HEK293 (cell line): Measurements from ENCODE around the gene ZNF709.

Source experiments
- CTCF ChIA-PET: fragments of 350-600 bp; formaldehyde crosslinking; extraction: SDS; loops from one replicate; lab custom pipeline; 2021; ENCODE audit warnings: antibody characterized with exemption; lab: Yijun Ruan, JAX
- POLR2A ChIA-PET: fragments of 300-600 bp; formaldehyde crosslinking; extraction: SDS; loops from one replicate; lab custom pipeline; 2020; ENCODE audit warnings: antibody characterized with exemption, inconsistent platforms; lab: Yijun Ruan, JAX
- H3K27ac ChIP-seq: fragments of 200-500 bp; sonication (Bioruptor generic); 2 replicates; pipeline ENCODE4 v1.5.1; 2014; ENCODE audit warnings: low read depth, low read length, control low read depth, inconsistent platforms; ENCODE audit errors: extremely low read depth
- H3K36me3 ChIP-seq, 2 experiments: fragments of 200-500 bp in 1 of 2; sonication (Bioruptor generic) in 1 of 2; 1 replicate in 1 of 2; 2 replicates in 1 of 2; pipeline ENCODE4 v1.5.1; 2014 to 2017; ENCODE audit warnings: inconsistent platforms in 2 of 2, low read length in 2 of 2; ENCODE audit not compliant: control insufficient read depth in 2 of 2, insufficient read depth in 1 of 2
- H3K4me1 ChIP-seq: fragments of 200-500 bp; sonication (Bioruptor generic); 2 replicates; pipeline ENCODE4 v1.5.1; 2014; ENCODE audit warnings: mild to moderate bottlenecking, low read length, inconsistent platforms; ENCODE audit not compliant: control insufficient read depth, insufficient read depth
- H3K4me3 ChIP-seq: 2 replicates; pipeline ENCODE4 v1.5.1; 2011; ENCODE audit warnings: low read depth, mild to moderate bottlenecking, control low read depth, low read length, moderate library complexity
- H3K9me3 ChIP-seq: fragments of 200-500 bp; sonication (Bioruptor generic); 2 replicates; pipeline ENCODE4 v1.5.1; 2014; ENCODE audit warnings: low read depth, low read length, inconsistent platforms; ENCODE audit not compliant: control insufficient read depth, insufficient read depth
- BCL6B ChIP-seq: fragments of 450-650 bp; formaldehyde crosslinking; IDR thresholded peaks from 2 replicates; pipeline ENCODE4 v1.5.1; 2017; ENCODE audit warnings: missing biosample characterization, missing genetic modification characterization
- MYNN ChIP-seq: fragments of 450-650 bp; formaldehyde crosslinking; IDR thresholded peaks from 2 replicates; pipeline ENCODE4 v1.5.1; 2016; ENCODE audit warnings: missing biosample characterization, missing genetic modification characterization, borderline replicate concordance
- PRDM4 ChIP-seq: fragments of 450-650 bp; formaldehyde crosslinking; IDR thresholded peaks from 2 replicates; pipeline ENCODE4 v1.5.1; 2017; ENCODE audit warnings: missing biosample characterization, missing genetic modification characterization
- TSHZ1 ChIP-seq: fragments of 450-650 bp; formaldehyde crosslinking; IDR thresholded peaks from 2 replicates; pipeline ENCODE4 v1.5.1; 2016; ENCODE audit warnings: missing biosample characterization, missing genetic modification characterization, borderline replicate concordance
- ZBTB20 ChIP-seq: fragments of 450-650 bp; formaldehyde crosslinking; IDR thresholded peaks from 2 replicates; pipeline ENCODE4 v1.5.1; 2016; ENCODE audit warnings: missing biosample characterization, missing genetic modification characterization
- ZBTB6 ChIP-seq: fragments of 450-650 bp; formaldehyde crosslinking; IDR thresholded peaks from 2 replicates; pipeline ENCODE4 v1.5.1; 2017; ENCODE audit warnings: missing biosample characterization, missing genetic modification characterization
- ZEB2 ChIP-seq: fragments of 450-650 bp; formaldehyde crosslinking; IDR thresholded peaks from 2 replicates; pipeline ENCODE4 v1.5.1; 2016; ENCODE audit warnings: missing biosample characterization, missing genetic modification characterization
- ZFP37 ChIP-seq: fragments of 450-650 bp; formaldehyde crosslinking; IDR thresholded peaks from 2 replicates; pipeline ENCODE4 v1.5.1; 2016; ENCODE audit warnings: missing biosample characterization, missing genetic modification characterization
- ZNF146 ChIP-seq: fragments of 450-650 bp; formaldehyde crosslinking; IDR thresholded peaks from 2 replicates; pipeline ENCODE4 v1.5.1; 2016; ENCODE audit warnings: missing biosample characterization, missing genetic modification characterization
- ZNF274 ChIP-seq, 2 experiments: fragments of 200-500 bp in 1 of 2; fragments of 450-650 bp in 1 of 2; sonication (Bioruptor generic) in 1 of 2; formaldehyde crosslinking in 1 of 2; IDR thresholded peaks; 2 replicates each; pipeline versions ENCODE4 v1.5.1 to v1.6.1; 2014 to 2016; ENCODE audit warnings: borderline replicate concordance in 1 of 2, inconsistent platforms in 1 of 2, low read length in 1 of 2, missing biosample characterization in 1 of 2, missing genetic modification characterization in 1 of 2
- ZNF280C ChIP-seq: fragments of 450-650 bp; formaldehyde crosslinking; IDR thresholded peaks from 2 replicates; pipeline ENCODE4 v1.5.1; 2016; ENCODE audit warnings: missing biosample characterization, missing genetic modification characterization
- ZNF449 ChIP-seq: fragments of 450-650 bp; formaldehyde crosslinking; IDR thresholded peaks from 2 replicates; pipeline ENCODE4 v1.5.1; 2017; ENCODE audit warnings: missing biosample characterization, mild to moderate bottlenecking, missing genetic modification characterization, moderate library complexity
- ZNF473 ChIP-seq: fragments of 450-650 bp; formaldehyde crosslinking; IDR thresholded peaks from 2 replicates; pipeline ENCODE4 v1.5.1; 2017; ENCODE audit warnings: missing biosample characterization, missing genetic modification characterization
- ZNF510 ChIP-seq: fragments of 450-650 bp; formaldehyde crosslinking; IDR thresholded peaks from 2 replicates; pipeline ENCODE4 v1.5.1; 2018; ENCODE audit warnings: mild to moderate bottlenecking, missing genetic modification characterization, missing biosample characterization; ENCODE audit not compliant: insufficient replicate concordance
- ZNF580 ChIP-seq: fragments of 450-650 bp; formaldehyde crosslinking; IDR thresholded peaks from 2 replicates; pipeline ENCODE4 v1.5.1; 2016; ENCODE audit warnings: missing biosample characterization, missing genetic modification characterization
- ZNF585B ChIP-seq: fragments of 450-650 bp; formaldehyde crosslinking; IDR thresholded peaks from 2 replicates; pipeline ENCODE4 v1.5.1; 2016; ENCODE audit warnings: missing biosample characterization, missing genetic modification characterization
- ZNF626 ChIP-seq: fragments of 450-650 bp; sonication (Bioruptor Pico); formaldehyde crosslinking; IDR thresholded peaks from 2 replicates; pipeline ENCODE4 v1.5.1; 2018; ENCODE audit warnings: missing biosample characterization, missing genetic modification characterization, inconsistent platforms
- ZNF629 ChIP-seq: fragments of 450-650 bp; formaldehyde crosslinking; IDR thresholded peaks from 2 replicates; pipeline ENCODE4 v1.5.1; 2017; ENCODE audit warnings: missing biosample characterization, missing genetic modification characterization
- ZNF664 ChIP-seq: fragments of 450-650 bp; formaldehyde crosslinking; IDR thresholded peaks from 2 replicates; pipeline ENCODE4 v1.5.1; 2016; ENCODE audit warnings: missing biosample characterization, missing genetic modification characterization

Gene ZNF709

GRCh38 chr19:12495002-12495802 lies 10.6 kb upstream of the ZNF709 start (continued):
- TF ChIP-seq TSHZ1 (tag by site-specific recombination) (no peak), ZNF510 (tag by site-specific recombination) (no peak), ZBTB20 (tag by site-specific recombination) (peak; percentile 99), BCL6B (tag by site-specific recombination) (no peak), ZNF664 (tag by site-specific recombination) (no peak), ZBTB6 (0 out of 2 replicates have a peak, but pooled peaks have one; percentile 37), ZNF629 (tag by site-specific recombination) (peak; percentile 56; the same call in 1 of the 2 replicates), ZEB2 (peak; percentile 90), ZFP37 (tag by site-specific recombination) (no peak)

GRCh38 chr19:12494260-12494860 lies 9.7 kb upstream of the ZNF709 start:
- Histone ChIP-seq H3K36me3 (no peaks in the 10 kb centered on the region), H3K27ac (no peak overlapping the region), H3K9me3 (no peaks in the 10 kb centered on the region), H3K4me3 (no peak overlapping the region), H3K4me1 (no peaks in the 10 kb centered on the region)
- CTCF ChIA-PET: interaction anchor here (0.7 to 1.7 kb wide), 3 partner anchors 15 to 576 kb away, joined by 3 to 4 read pairs (median 3); partner anchors contain the start of gene ZNF563
- TF ChIP-seq ZNF280C (tag by site-specific recombination) (no peak), ZNF585B (no peak), ZNF580 (0 out of 2 replicates have a peak, but pooled peaks have one; percentile 36), ZNF626 (tag by site-specific recombination) (no peak), ZNF449 (tag by site-specific recombination) (no peak), PRDM4 (no peak), MYNN (no peak), ZNF146 (peak; percentile 93), ZNF473 (tag by site-specific recombination) (no peak), ZNF274 (IDR thresholded peaks at IDR 0.05; ENCODE audit: low read length) (no peak), ZNF274 (tag by site-specific recombination; IDR thresholded peaks at IDR 0.05; ENCODE audit: borderline replicate concordance) (no peak)
- POLR2A ChIA-PET: interaction anchor here (0.6 to 2.9 kb wide), 15 partner anchors 8 to 1007 kb away, joined by 3 to 32 read pairs (median 5); partner anchors contain the start of genes ZNF44, ZNF442, ZNF443 and ZNF490
